GM19193 (cell line): Measurements from ENCODE around the gene ZC3H8.

Experiments used
- POLR2A ChIP-seq: IDR thresholded peaks from 4 replicates; pipeline ENCODE4 v1.6.1; 2011; ENCODE audit not compliant: insufficient read depth, insufficient read length; ENCODE audit errors: extremely low read depth

ZC3H8 gene

DNA sequence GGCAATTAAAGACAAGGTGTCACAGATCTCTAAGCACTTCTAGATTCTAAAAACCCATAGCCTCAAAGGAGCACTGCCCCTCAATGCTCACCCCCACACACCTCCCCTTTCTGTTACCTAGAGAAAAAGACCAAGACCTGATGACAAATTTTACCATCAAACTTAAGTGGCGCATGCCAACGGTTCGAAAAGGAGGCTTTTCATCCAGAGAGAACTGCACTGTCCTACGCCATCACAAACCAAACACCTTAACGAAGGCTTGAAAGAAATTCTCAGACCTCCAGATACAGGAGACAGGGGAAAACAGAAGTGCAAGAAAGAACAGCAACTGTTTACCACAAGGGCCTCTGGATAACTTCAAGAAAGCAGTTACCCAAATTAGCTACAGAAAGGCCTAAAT is 18.5 kb upstream of the ZC3H8 start:
- no peak for TF ChIP-seq POLR2A

GRCh38 chr2:112272669-112273068 is 17.8 kb upstream of the ZC3H8 start:
- no peak for TF ChIP-seq POLR2A

- TF ChIP-seq POLR2A = no peak
These were observed 13.7 kb upstream of the ZC3H8 start for GRCh38 chr2:112268547-112268946.

DNA sequence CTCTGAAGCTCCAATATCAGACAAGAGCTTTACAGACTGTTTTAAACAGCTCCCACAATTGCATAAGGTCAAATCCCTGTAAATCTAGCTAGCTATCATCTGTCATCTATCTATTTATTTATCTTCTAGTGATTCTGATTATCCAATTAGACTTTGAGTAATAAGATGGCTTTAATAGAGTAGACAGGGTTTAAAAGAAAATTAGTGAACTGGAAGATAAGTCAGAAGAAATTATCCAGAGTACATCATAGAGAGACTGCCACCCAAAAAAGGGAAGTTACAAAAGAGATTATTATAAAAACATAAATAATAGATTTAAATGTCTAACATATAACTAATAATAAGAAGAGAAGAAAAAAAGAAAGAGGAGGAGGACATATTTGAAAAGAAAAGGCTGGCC is 8.0 kb upstream of the ZC3H8 start:
- no peak for TF ChIP-seq POLR2A

- TF ChIP-seq POLR2A = no peak
These were observed 5.4 kb upstream of the ZC3H8 start for GRCh38 chr2:112260295-112260625.

GRCh38 chr2:112259509-112260294 is 4.9 kb upstream of the ZC3H8 start:
- no peak for TF ChIP-seq POLR2A

GRCh38 chr2:112257575-112257974 is 2.7 kb upstream of the ZC3H8 start:
- TF ChIP-seq POLR2A = no peak

- TF ChIP-seq POLR2A = no peak
These were observed 1.8 kb upstream of the ZC3H8 start for GRCh38 chr2:112256654-112257053.

DNA sequence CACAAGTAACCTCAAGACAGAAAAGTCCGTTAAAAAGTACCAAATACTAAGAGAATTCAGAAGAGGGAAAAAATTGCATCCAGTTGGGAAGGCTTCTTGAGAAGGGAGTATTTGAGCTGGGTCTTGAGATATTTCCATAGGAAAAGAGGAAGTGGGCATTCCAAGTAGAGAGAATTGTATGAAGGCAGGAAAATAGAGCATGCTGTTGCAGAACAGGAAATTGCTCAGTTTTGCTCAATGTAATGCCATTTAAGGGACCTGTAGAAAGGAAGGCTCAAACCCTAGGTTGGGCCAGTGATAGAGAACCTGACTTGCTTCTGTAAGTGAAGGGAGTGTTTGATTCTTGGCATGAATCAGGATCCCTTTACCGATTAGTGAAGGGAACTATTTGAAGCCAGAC is 1.0 kb upstream of the ZC3H8 start:
- no peak for TF ChIP-seq POLR2A

- no peak for TF ChIP-seq POLR2A
These were observed 1.5 kb downstream of the ZC3H8 start for GRCh38 chr2:112253261-112253815.

DNA sequence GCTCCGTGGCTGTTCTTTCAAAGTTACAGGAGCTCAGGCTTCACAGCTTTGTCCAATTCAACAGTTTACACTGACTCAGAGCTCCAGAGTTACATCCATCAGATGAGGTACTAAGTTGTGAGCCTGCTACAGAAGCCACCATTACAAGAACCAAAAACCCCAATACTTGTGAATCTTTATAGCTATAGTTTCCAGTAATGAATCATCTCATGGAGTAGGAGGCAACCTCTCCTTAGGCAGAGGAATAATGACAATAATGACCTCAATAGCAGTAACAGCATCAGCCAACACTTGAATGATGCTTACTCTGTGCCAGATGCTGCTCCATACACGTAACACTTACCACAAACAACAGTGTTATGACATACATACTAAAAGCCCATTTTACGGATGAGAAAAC is 3.6 kb downstream of the ZC3H8 start:
- no peak for TF ChIP-seq POLR2A

DNA sequence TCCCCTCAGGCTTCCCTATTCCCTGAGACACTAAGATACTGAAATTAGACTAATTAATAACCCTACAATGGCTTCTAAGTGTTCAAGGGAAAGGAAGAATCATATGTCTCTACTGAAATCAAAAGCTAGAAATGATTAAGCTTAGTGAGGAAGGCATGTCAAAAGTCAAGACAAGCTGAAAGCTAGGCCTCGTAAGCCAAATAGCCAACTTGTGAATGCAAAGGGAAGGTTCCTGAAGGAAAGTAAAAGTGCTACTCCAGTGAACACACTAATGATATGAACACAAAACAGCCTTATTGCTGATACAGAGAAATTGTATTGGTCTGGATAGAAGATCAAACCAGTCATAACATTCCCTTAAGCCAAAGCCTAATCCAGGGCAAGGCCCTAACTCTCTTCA is 10.0 kb downstream of the ZC3H8 start:
- TF ChIP-seq POLR2A = no peak

- TF ChIP-seq POLR2A = no peak
These were observed 11.6 kb downstream of the ZC3H8 start for GRCh38 chr2:112243233-112243632.

- no peak for TF ChIP-seq POLR2A
These were observed 12.5 kb downstream of the ZC3H8 start for GRCh38 chr2:112242384-112242783.

DNA sequence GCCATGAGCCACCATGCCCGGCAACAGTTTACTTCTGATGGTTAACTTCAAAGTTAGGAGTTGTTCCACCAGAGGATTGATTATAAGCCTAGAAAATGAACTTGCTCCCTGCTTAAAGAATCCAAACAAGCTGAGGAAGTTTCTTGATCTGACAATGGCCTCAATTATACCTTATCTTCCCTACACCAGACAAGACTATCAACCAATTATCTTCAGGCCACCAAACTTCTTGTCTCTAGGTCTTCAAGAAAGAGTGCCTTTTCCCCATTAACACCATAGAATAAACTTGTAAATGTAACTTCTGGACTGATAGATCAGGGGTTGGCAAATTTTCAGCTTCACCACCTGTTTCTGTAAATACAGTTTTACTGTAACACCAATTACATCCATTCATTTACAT is 15.0 kb downstream of the ZC3H8 start:
- no peak for TF ChIP-seq POLR2A

DNA sequence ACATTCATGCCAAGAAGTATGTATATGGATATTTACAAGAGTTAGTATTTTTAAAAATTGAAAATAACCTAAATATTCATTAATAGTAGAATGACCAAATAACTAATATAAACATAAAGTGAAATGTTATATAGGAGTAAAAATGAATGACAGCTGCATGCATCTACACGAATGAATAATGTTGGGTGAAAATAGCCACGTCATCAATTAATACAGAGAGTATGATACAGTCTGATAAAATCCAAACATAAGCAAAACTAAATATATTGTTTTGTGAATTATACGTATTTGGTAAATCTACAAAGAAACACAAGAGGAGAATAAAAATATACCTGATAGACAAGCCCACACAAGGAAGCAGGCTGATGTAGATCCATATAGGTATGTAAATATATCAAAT is 24.5 kb downstream of the ZC3H8 start:
- no peak for TF ChIP-seq POLR2A

GRCh38 chr2:112229348-112229747 is 25.5 kb downstream of the ZC3H8 start:
- no peak for TF ChIP-seq POLR2A

DNA sequence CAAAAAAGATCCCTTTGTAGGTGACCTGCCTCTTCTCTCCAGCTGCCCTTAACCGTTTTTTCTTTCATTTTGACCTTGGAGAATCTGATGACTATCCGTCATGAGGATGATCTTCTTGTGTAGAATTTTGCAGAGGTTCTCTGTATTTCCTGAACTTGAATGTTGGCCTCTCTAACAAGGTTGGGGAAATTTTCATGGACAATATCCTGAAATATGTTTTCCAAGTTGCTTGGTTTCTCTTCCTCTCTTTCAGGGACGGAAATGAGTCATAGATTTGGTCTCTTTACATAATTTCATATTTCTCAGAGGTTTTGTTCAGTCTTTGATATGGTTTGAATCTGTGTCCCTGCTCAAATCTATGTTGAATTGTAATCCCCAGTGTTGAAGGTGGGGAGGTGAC is 34.0 kb downstream of the ZC3H8 start:
- TF ChIP-seq POLR2A = no peak

DNA sequence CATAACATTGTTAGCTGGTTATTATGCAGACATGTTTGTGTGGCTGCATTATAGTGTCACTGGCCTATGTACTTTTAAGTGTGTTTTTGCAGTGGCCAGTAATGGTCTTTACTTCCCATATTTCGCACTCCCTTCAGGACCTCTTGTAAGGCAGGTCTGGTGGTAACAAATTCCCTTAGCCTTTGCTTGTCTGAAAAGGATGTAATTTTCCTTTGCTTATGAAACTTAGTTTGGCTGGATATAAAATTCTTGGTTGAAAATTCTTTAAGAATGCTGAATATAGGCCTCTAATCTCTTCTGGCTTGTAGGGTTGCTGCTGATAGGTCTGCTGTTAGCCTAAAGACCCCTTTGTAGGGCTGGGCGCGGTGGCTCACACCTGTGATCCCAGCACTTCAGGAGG is 34.7 kb downstream of the ZC3H8 start:
- no peak for TF ChIP-seq POLR2A
